ENCODE measurements around the gene CWC22.

DNA sequence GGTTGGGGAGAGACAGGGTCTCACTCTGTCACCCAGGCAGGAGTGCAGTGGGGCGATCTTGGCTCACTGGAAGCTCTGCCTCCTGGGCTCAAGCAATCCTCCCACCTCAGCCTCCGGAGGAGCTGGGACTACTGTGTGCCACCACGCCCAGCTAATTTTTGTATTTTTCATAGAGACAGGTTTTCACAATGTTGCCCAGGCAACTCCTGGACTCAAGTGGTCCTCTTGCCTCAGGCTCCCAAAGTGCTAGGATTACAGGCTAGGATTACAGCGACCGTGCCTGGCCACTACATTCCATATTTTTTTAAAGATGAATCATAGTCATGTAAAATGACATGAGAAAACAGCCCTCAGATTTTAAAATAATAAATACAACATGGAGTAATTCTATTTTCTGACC, 32.3 kb downstream of the CWC22 start:
- TF ChIP-seq EZH2 (IDR thresholded peaks at IDR 0.05) (no peak), POLR2AphosphoS5 (IDR thresholded peaks at IDR 0.05; ENCODE audit: borderline replicate concordance, low read depth, low read length) (no peak), FOXP2 (optimal IDR thresholded peaks at IDR 0.05; ENCODE audit: control extremely low read depth, extremely low read length, insufficient read depth) (no peak)
